WTC11 (cell line): ENCODE data around the gene USP2. TPM values are rescaled to one million over a fixed set of nuclear protein-coding genes. Genes with fewer than 3 reads are reported as not detected.

Experiments
- ATAC-seq: fragments of 200-7000 bp; cut with Tn5 transposase; 2 replicates; pipeline ENCODE4 v1.10.0; 2021; ENCODE audit warnings: mild to moderate bottlenecking, moderate library complexity
- CTCF ChIA-PET: fragments of 300-600 bp; sonication (Branson Sonifier 250); formaldehyde crosslinking; loops from one replicate; lab custom pipeline; 2021; ENCODE audit warnings: antibody characterized with exemption; lab: Charles Lee
- POLR2A ChIA-PET: fragments of 350-600 bp; sonication (Branson Sonifier 250); formaldehyde crosslinking; loops from one replicate; lab custom pipeline; 2021; ENCODE audit warnings: antibody characterized with exemption; lab: Charles Lee
- DNase-seq: peaks from one replicate; pipeline ENCODE4 v3.0.0; 2021; ENCODE audit warnings: low spot score
- H3K27ac Mint-ChIP-seq: 2 replicates; pipeline ENCODE4 v1.8.0; 2021; ENCODE audit warnings: mixed read lengths
- H3K27me3 Mint-ChIP-seq: 2 replicates; pipeline ENCODE4 v1.8.0; 2021; ENCODE audit warnings: low read depth, mild to moderate bottlenecking, moderate library complexity, mixed read lengths
- H3K36me3 Mint-ChIP-seq: 2 replicates; pipeline ENCODE4 v1.8.0; 2021; ENCODE audit warnings: mixed read lengths
- H3K4me1 Mint-ChIP-seq: 2 replicates; pipeline ENCODE4 v1.8.0; 2022; ENCODE audit warnings: mixed read lengths
- H3K4me3 Mint-ChIP-seq: 2 replicates; pipeline ENCODE4 v1.8.0; 2021; ENCODE audit warnings: mild to moderate bottlenecking, moderate library complexity, mixed read lengths
- H3K9me3 Mint-ChIP-seq: 2 replicates; pipeline ENCODE4 v1.8.0; 2021; ENCODE audit warnings: mixed read lengths
- AFF4 ChIP-seq: sonication (generic); formaldehyde crosslinking; IDR thresholded peaks from 2 replicates; pipeline ENCODE4 v1.8.1; 2023; ENCODE audit warnings: mild to moderate bottlenecking, missing genetic modification reagents, borderline replicate concordance
- ATF3 ChIP-seq: sonication (generic); formaldehyde crosslinking; conservative IDR thresholded peaks from 2 replicates; pipeline ENCODE4 v1.8.1; 2022; ENCODE audit warnings: mild to moderate bottlenecking, missing genetic modification reagents
- CTCF ChIP-seq: fragments of 200-600 bp; IDR thresholded peaks from 2 replicates; pipeline ENCODE4 v1.8.0; 2022; ENCODE audit warnings: antibody characterized with exemption
- ESRRA ChIP-seq: sonication (generic); formaldehyde crosslinking; IDR thresholded peaks from 2 replicates; pipeline ENCODE4 v1.8.1; 2022; ENCODE audit warnings: mild to moderate bottlenecking, missing genetic modification reagents, borderline replicate concordance
- HMGXB4 ChIP-seq: sonication (generic); formaldehyde crosslinking; IDR thresholded peaks from 2 replicates; pipeline ENCODE4 v1.8.1; 2023; ENCODE audit warnings: mild to moderate bottlenecking, moderate library complexity, missing genetic modification reagents
- MYBL2 ChIP-seq: sonication (generic); formaldehyde crosslinking; IDR thresholded peaks from 2 replicates; pipeline ENCODE4 v1.8.1; 2023; ENCODE audit warnings: mild to moderate bottlenecking, moderate library complexity, missing genetic modification reagents
- RELA ChIP-seq: sonication (generic); formaldehyde crosslinking; IDR thresholded peaks from 2 replicates; pipeline ENCODE4 v1.8.1; 2022; ENCODE audit warnings: missing genetic modification reagents, mild to moderate bottlenecking, borderline replicate concordance
- TCF7 ChIP-seq: sonication (generic); formaldehyde crosslinking; IDR thresholded peaks from 2 replicates; pipeline ENCODE4 v1.8.0; 2022; ENCODE audit warnings: mild to moderate bottlenecking, low read depth, missing genetic modification reagents, moderate library complexity
- TEAD1 ChIP-seq: sonication (generic); formaldehyde crosslinking; IDR thresholded peaks from 2 replicates; pipeline ENCODE4 v1.8.0; 2022; ENCODE audit warnings: mild to moderate bottlenecking, missing genetic modification reagents
- ZBTB21 ChIP-seq: sonication (generic); formaldehyde crosslinking; IDR thresholded peaks from 2 replicates; pipeline ENCODE4 v1.8.1; 2023; ENCODE audit warnings: mild to moderate bottlenecking, missing genetic modification reagents, borderline replicate concordance
- ZNF219 ChIP-seq: sonication (generic); formaldehyde crosslinking; IDR thresholded peaks from 2 replicates; pipeline ENCODE4 v1.8.0; 2023; ENCODE audit warnings: missing genetic modification reagents, mild to moderate bottlenecking, borderline replicate concordance
- ZNF317 ChIP-seq: sonication (generic); formaldehyde crosslinking; IDR thresholded peaks from 2 replicates; pipeline ENCODE4 v1.8.1; 2023; ENCODE audit warnings: low read depth, mild to moderate bottlenecking, moderate library complexity, missing genetic modification reagents, borderline replicate concordance
- ZNF512 ChIP-seq: sonication (generic); formaldehyde crosslinking; IDR thresholded peaks from 2 replicates; pipeline ENCODE4 v1.8.1; 2022; ENCODE audit warnings: missing genetic modification reagents, borderline replicate concordance
- total RNA-seq: library from RNA; stranded (reverse); gene quantifications from 3 replicates; pipeline ENCODE4 v1.2.3, GENCODE V29; 2021
- TF ChIP-seq, protein P1 (sequence below): fragments of 250-450 bp; sonication (Bioruptor Pico); IDR thresholded peaks from 2 replicates; pipeline ENCODE4 v1.9.0; 2021; ENCODE audit warnings: mild to moderate bottlenecking, borderline replicate concordance

The USP2 gene
- total RNA-seq, 1 experiment from 2014 or later, result 8.0 TPM

- no peak for TF ChIP-seq ZNF512 (CRISPR knock-in tag)
- TF ChIP-seq ZNF219 (CRISPR knock-in tag), result no peak
These were observed 9.8 kb upstream of the USP2 start (continued) for GRCh38 chr11:119391275-119391674.

DNA sequence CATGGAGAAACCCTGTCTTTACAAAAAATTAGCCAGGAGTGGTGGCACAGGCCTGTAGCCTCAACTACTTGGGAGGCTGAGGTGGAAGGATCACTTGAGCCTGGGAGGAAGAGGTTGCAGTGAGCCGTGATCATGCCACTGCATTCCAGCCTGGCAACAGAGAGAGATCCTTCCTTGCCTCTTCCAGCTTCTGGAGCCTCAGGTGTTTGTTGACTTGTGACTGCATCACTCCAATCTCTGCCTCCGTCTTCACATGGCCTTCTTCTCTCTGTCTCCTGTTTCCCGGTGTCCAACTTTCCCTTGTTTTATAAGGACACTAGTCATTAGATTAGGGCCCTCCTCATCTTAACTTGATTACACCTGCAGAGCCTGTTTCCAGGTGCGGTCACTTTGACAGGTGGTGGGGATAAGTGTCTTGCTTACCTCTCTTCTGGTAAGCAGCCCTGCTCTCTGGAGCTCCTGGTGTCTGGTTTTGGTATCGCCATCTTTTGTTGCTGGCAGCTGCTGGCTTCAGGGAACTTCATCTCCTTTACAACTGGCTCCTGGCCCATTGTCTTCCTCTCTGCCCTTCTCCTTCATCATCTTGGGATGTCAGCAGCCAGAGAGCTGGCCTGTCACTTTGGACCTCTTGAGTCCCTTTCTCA lies 8.2 kb upstream of the USP2 start:
- CTCF ChIA-PET, result interaction anchor here (0.6 to 1.9 kb wide), 31 partner anchors 9 to 411 kb away, joined by 3 to 23 read pairs (median 4); partner anchors contain the start of genes THY1 and USP2
- H3K4me3 Mint-ChIP-seq, result no peak overlapping the region
- POLR2A ChIA-PET, result interaction anchor here (0.6 kb wide), 1 partner anchor 522 kb away, joined by 3 read pairs; no protein-coding TSS in a partner anchor
- H3K36me3 Mint-ChIP-seq, result no peaks in the 10 kb centered on the region
- H3K27ac Mint-ChIP-seq, result no peak overlapping the region
- no peaks in the 10 kb centered on the region for H3K9me3 Mint-ChIP-seq
- H3K4me1 Mint-ChIP-seq, result peaks cover under 1% of the 10 kb centered on the region
- TF ChIP-seq CTCF (peak; percentile 33; the same call in 1 of the 2 replicates), TCF7 (no peak)
- TF ChIP-seq, all 79 proteins: peak for 1
- peak; percentile 79 for DNase-seq
- ATAC-seq, result peak; percentile 98
- H3K27me3 Mint-ChIP-seq, result no peaks in the 10 kb centered on the region

DNA sequence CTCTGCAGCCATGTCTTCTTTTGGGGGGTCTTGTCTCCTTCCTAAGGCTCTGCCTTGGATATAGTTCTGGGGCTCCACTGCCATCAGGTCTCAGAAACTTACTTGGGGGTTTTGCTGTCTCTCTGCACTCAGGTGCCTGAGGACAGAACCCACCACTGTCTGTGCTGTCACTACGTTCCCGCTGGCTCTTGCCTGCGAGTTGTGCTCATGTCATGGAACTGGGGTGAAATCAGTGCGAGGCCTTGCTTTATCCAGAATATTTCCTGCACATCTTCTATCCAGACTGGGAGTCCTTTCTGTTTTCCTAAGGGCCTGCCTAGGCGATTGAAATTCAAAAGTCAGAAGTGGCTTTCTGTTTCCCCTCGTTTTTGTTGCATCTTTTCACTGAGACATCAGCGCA lies 6.6 kb upstream of the USP2 start:
- no peaks in the 10 kb centered on the region; the same call in 1 of the 2 replicates for H3K4me1 Mint-ChIP-seq
- ChIA-PET CTCF (no interaction called here), POLR2A (no interaction called here)
- DNase-seq (no peak), ATAC-seq (no peak)
- no peak overlapping the region for H3K27ac Mint-ChIP-seq
- no peak overlapping the region for H3K4me3 Mint-ChIP-seq
- TF ChIP-seq ESRRA (CRISPR knock-in tag) (no peak), MYBL2 (CRISPR knock-in tag) (no peak)
- no peaks in the 10 kb centered on the region for H3K36me3 Mint-ChIP-seq
- H3K9me3 Mint-ChIP-seq, result no peaks in the 10 kb centered on the region
- H3K27me3 Mint-ChIP-seq, result no peaks in the 10 kb centered on the region

DNA sequence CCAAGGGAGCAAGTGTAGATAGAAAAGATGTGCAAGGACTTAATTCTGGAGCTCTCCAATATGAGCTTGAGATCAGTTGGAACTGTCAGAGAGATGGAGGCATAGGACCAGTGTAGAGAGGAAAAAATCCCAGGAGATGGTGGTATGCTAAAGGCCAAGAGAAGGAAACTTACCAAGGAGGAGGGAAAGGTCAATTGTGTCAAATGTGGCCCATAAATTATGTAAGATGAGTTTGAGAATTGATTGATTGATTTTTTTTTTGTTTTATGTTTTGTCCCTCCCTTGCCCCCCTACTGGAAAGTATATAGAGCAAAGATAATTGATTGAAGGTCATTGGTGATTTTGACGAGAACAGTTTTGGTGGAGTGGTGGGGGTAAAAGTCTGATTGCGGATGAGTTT lies 2.8 kb upstream of the USP2 start:
- ChIA-PET POLR2A (no interaction called here), CTCF (interaction anchor here (1.3 to 12.9 kb wide), 5 partner anchors 10 to 90 kb away, joined by 3 to 262 read pairs (median 54); partner anchors contain the start of genes C1QTNF5 and MFRP)
- peaks cover 17% of the 10 kb centered on the region for H3K27me3 Mint-ChIP-seq
- TF ChIP-seq ZNF317 (CRISPR knock-in tag), result no peak
- TF ChIP-seq ESRRA (CRISPR knock-in tag), result no peak
- no peak for TF ChIP-seq ZBTB21 (CRISPR knock-in tag)
- no peak for TF ChIP-seq AFF4
- no peak for TF ChIP-seq TEAD1 (CRISPR knock-in tag)
- TF ChIP-seq, protein P1, sequence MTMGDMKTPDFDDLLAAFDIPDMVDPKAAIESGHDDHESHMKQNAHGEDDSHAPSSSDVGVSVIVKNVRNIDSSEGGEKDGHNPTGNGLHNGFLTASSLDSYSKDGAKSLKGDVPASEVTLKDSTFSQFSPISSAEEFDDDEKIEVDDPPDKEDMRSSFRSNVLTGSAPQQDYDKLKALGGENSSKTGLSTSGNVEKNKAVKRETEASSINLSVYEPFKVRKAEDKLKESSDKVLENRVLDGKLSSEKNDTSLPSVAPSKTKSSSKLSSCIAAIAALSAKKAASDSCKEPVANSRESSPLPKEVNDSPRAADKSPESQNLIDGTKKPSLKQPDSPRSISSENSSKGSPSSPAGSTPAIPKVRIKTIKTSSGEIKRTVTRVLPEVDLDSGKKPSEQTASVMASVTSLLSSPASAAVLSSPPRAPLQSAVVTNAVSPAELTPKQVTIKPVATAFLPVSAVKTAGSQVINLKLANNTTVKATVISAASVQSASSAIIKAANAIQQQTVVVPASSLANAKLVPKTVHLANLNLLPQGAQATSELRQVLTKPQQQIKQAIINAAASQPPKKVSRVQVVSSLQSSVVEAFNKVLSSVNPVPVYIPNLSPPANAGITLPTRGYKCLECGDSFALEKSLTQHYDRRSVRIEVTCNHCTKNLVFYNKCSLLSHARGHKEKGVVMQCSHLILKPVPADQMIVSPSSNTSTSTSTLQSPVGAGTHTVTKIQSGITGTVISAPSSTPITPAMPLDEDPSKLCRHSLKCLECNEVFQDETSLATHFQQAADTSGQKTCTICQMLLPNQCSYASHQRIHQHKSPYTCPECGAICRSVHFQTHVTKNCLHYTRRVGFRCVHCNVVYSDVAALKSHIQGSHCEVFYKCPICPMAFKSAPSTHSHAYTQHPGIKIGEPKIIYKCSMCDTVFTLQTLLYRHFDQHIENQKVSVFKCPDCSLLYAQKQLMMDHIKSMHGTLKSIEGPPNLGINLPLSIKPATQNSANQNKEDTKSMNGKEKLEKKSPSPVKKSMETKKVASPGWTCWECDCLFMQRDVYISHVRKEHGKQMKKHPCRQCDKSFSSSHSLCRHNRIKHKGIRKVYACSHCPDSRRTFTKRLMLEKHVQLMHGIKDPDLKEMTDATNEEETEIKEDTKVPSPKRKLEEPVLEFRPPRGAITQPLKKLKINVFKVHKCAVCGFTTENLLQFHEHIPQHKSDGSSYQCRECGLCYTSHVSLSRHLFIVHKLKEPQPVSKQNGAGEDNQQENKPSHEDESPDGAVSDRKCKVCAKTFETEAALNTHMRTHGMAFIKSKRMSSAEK (CRISPR knock-in tag), result no peak
- no peak for TF ChIP-seq HMGXB4 (CRISPR knock-in tag)
- no peak for TF ChIP-seq ATF3 (CRISPR knock-in tag)
- no peak for TF ChIP-seq RELA (CRISPR knock-in tag)

More for the DNA sequence above, 2.8 kb upstream of the USP2 start:
- peaks cover 13% of the 10 kb centered on the region for H3K4me1 Mint-ChIP-seq
- no peak for DNase-seq
- no peaks in the 10 kb centered on the region for H3K36me3 Mint-ChIP-seq
- no peak for ATAC-seq
- no peaks in the 10 kb centered on the region for H3K9me3 Mint-ChIP-seq
- H3K27ac Mint-ChIP-seq, result no peak overlapping the region
- H3K4me3 Mint-ChIP-seq, result no peak overlapping the region
